K562 (cell line): ENCODE measurements around the gene MMP23B. TPM values are rescaled to one million over a fixed set of nuclear protein-coding genes. Genes with fewer than 3 reads are reported as not detected.

Experiments
- HDAC8 ChIP-seq: fragments of 450-650 bp; IDR thresholded peaks from 2 replicates; pipeline ENCODE4 v1.6.1; 2016; ENCODE audit warnings: mild to moderate bottlenecking, missing genetic modification characterization, moderate library complexity, missing compliant biosample characterization
- HIVEP1 ChIP-seq: fragments of 250-450 bp; sonication (Bioruptor Pico); IDR thresholded peaks from 2 replicates; pipeline ENCODE4 v1.4.0; 2020; ENCODE audit warnings: mild to moderate bottlenecking
- HMG20B ChIP-seq: fragments of 250-450 bp; sonication (Bioruptor Pico); IDR thresholded peaks from 2 replicates; pipeline ENCODE4 v1.5.0; 2021; ENCODE audit warnings: mild to moderate bottlenecking
- MAFG ChIP-seq: fragments of 450-650 bp; conservative IDR thresholded peaks from 2 replicates; pipeline ENCODE4 v1.6.1; 2016; ENCODE audit warnings: missing genetic modification characterization, missing compliant biosample characterization
- MLLT1 ChIP-seq, 2 experiments: fragments of 450-650 bp; IDR thresholded peaks; 2 replicates each; pipeline ENCODE4 v1.6.1; 2016
- NCOA1 ChIP-seq: fragments of 450-650 bp; IDR thresholded peaks from 2 replicates; pipeline ENCODE4 v1.6.1; 2016; ENCODE audit warnings: low read depth
- NR3C1 ChIP-seq: sonication (generic); formaldehyde crosslinking; IDR thresholded peaks from 2 replicates; pipeline ENCODE4 v1.8.1; 2022; ENCODE audit warnings: missing genetic modification reagents
- PYGO2 ChIP-seq: fragments of 450-650 bp; IDR thresholded peaks from 2 replicates; pipeline ENCODE4 v1.6.1; 2016; ENCODE audit warnings: mild to moderate bottlenecking, missing genetic modification characterization, moderate library complexity, missing compliant biosample characterization
- RFX5 ChIP-seq: IDR thresholded peaks from 2 replicates; pipeline ENCODE4 v1.6.1; 2011; ENCODE audit warnings: low read depth, mild to moderate bottlenecking, improper control_type of control experiment, low read length
- RNF219 ChIP-seq: fragments of 250-450 bp; sonication (Bioruptor Pico); IDR thresholded peaks from 2 replicates; pipeline ENCODE4 v1.5.0; 2022; ENCODE audit warnings: mild to moderate bottlenecking
- SREBF1 ChIP-seq: fragments of 150-350 bp; IDR thresholded peaks from 2 replicates; pipeline ENCODE4 v1.6.1; 2014; ENCODE audit warnings: antibody characterized with exemption, low read depth, low read length, borderline replicate concordance
- TAF1 ChIP-seq: IDR thresholded peaks from 2 replicates; pipeline ENCODE4 v1.6.1; 2011; ENCODE audit warnings: mild to moderate bottlenecking, low read length, moderate library complexity; ENCODE audit not compliant: insufficient read depth, control insufficient read depth, severe bottlenecking; ENCODE audit errors: extremely low read depth
- U2AF1 ChIP-seq: fragments of 200-400 bp; formaldehyde crosslinking; optimal IDR thresholded peaks from 2 replicates; pipeline ENCODE3; 2017; ENCODE audit warnings: mild to moderate bottlenecking, low read depth, low read length, moderate library complexity
- XRCC5 ChIP-seq: fragments of 200-400 bp; formaldehyde crosslinking; IDR thresholded peaks from 2 replicates; pipeline ENCODE4 v1.6.1; 2017; ENCODE audit warnings: low read depth, mild to moderate bottlenecking, low read length
- ZBTB33 ChIP-seq: sonication (generic); formaldehyde crosslinking; IDR thresholded peaks from 2 replicates; pipeline ENCODE4 v1.8.1; 2023; ENCODE audit warnings: mild to moderate bottlenecking, missing genetic modification reagents
- ZBTB5 ChIP-seq: fragments of 450-650 bp; IDR thresholded peaks from 2 replicates; pipeline ENCODE4 v1.6.1; 2017; ENCODE audit warnings: antibody characterized with exemption
- ZFX ChIP-seq: sonication (generic); formaldehyde crosslinking; IDR thresholded peaks from 2 replicates; pipeline ENCODE4 v1.8.0; 2022; ENCODE audit warnings: mild to moderate bottlenecking, missing genetic modification reagents, moderate library complexity
- ZKSCAN8 ChIP-seq: fragments of 200-800 bp; sonication (Bioruptor generic); IDR thresholded peaks from 2 replicates; pipeline ENCODE4 v1.6.1; 2016; ENCODE audit warnings: missing genetic modification characterization, missing compliant biosample characterization
- ZNF175 ChIP-seq: fragments of 200-800 bp; sonication (Bioruptor generic); IDR thresholded peaks from 2 replicates; pipeline ENCODE4 v1.6.1; 2016; ENCODE audit warnings: low read depth, mild to moderate bottlenecking, missing genetic modification characterization, missing compliant biosample characterization
- ZNF354B ChIP-seq: fragments of 250-450 bp; sonication (Bioruptor Pico); IDR thresholded peaks from 2 replicates; pipeline ENCODE4 v1.4.0; 2020
- ZNF384 ChIP-seq: IDR thresholded peaks from 2 replicates; pipeline ENCODE4 v1.6.1; 2012; ENCODE audit warnings: low read depth, low read length, improper control_type of control experiment
- ZNF699 ChIP-seq: fragments of 250-450 bp; sonication (Bioruptor Pico); IDR thresholded peaks from 2 replicates; pipeline ENCODE4 v1.8.0; 2021; ENCODE audit warnings: mild to moderate bottlenecking, moderate library complexity; ENCODE audit not compliant: insufficient replicate concordance
- polyA plus RNA-seq, 8 experiments: library from polyadenylated mRNA; depleted of rRNA in 4 of 8; stranded (reverse) in 5 of 8; unstranded in 3 of 8; fragments of >200 nt; fragmentation: Nextera tagmentation in 2 of 8; fragmentation: Illumina TruSeq in 1 of 8; extraction: Ambion mirVana in 2 of 8; extraction: Trizol in 1 of 8; gene quantifications; 2 replicates each; pipeline versions ENCODE4 v1.2.1 to v1.2.3, GENCODE V29; 2011 to 2014; ENCODE audit warnings: inconsistent platforms in 1 of 8, missing spikeins in 1 of 8
- total RNA-seq, 7 experiments: library from RNA; depleted of rRNA in 6 of 7; stranded (reverse); fragments of >200 nt in 6 of 7; fragmentation: Illumina TruSeq in 2 of 7; extraction: Trizol in 2 of 7; gene quantifications; 2 replicates each; pipeline versions ENCODE4 v1.2.1 to v1.2.3, GENCODE V29; 2011 to 2021; ENCODE audit warnings: low replicate concordance in 1 of 7

MMP23B gene
- total and polyA plus RNA-seq, 9 of the 15 experiments (the other 6 are each of a cell fraction or from before 2014, with no cell fraction given), result 0.28 to 1.2 (median 0.41) TPM; not detected in 5

GRCh38 chr1:1609822-1610485 lies 22.0 kb upstream of the MMP23B start (continued):
- TF ChIP-seq ZBTB5, result no peak
- no peak for TF ChIP-seq TAF1
- no peak for TF ChIP-seq U2AF1
- peak; percentile 84; the same call in 1 of the 2 replicates for TF ChIP-seq HIVEP1 (CRISPR knock-in tag)
- TF ChIP-seq HDAC8 (tag), result peak; percentile 99
- TF ChIP-seq ZFX, result no peak
- TF ChIP-seq HMG20B, result no peak
- peak; percentile 90 for TF ChIP-seq ZNF175 (CRISPR knock-in tag)
- no peak for TF ChIP-seq ZNF699 (CRISPR knock-in tag)
- peak; percentile 22; the same call in 1 of the 2 replicates for TF ChIP-seq MAFG (tag)
- TF ChIP-seq RFX5, result no peak
- TF ChIP-seq ZKSCAN8, result peak; percentile 90
- TF ChIP-seq PYGO2, result peak; percentile 94
- peak; percentile 89 for TF ChIP-seq ZNF354B
- no peak for TF ChIP-seq NR3C1
- TF ChIP-seq ZNF384, result no peak
- no peak for TF ChIP-seq XRCC5
- TF ChIP-seq SREBF1, result no peak
- TF ChIP-seq NCOA1, result no peak
- TF ChIP-seq ZBTB33 (CRISPR knock-in tag), result peak; percentile 25; the same call in 1 of the 2 replicates
- TF ChIP-seq RNF219 (CRISPR knock-in tag), result no peak
- no peak for TF ChIP-seq MLLT1 (IDR thresholded peaks at IDR 0.05)
